CD4-positive, alpha-beta T cell treated with Interferon gamma for 1 hour (primary cell): ENCODE results near the gene EIF2S3B.

Source experiments
- DNase-seq: peaks from one replicate; pipeline ENCODE4 v3.0.0-alpha.2; 2020

Gene EIF2S3B

GRCh38 chr12:10554756-10555481 lies 49.2 kb downstream of the EIF2S3B start:
- DNase-seq, result peak; percentile 49

DNA sequence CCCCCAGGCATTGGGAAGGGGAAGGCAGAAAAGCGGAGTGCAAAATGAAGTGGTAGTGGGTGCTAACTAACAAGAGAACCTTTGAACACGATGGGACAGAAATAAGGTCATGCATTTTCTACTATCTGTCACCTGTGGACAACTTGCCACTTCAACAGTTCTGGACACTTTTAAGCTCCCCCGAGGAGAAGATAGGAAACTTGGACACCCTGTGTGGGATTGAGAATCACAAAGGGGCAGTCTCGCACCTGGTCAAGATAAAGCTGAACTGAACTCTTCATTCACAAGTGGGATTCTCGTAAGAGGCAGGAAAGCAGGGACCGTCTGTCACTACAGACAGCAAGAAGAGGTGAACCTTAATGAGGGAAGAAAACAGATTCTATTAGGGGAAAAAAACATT lies 51.6 kb downstream of the EIF2S3B start:
- no peak for DNase-seq

DNA sequence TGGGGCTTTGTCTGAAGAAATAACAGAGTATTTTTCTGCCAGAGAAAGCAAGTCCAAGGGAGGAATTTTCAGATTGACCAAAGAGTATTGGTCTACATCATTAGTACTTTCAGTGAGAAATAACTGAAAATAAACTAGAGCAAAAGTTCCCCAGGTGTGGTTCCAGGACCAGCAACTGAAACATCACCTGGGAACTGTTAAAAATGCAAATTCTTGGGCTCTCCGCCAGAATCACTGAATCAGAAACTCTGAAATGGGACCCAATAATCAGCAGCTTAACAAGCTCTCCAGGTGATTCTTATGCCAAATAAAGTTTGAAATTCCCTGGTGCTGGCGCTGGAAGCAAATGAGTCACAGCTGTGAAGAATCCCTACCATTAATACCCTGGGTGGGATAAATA lies 52.1 kb downstream of the EIF2S3B start:
- no peak for DNase-seq
